Measurements from ENCODE around the gene AOPEP.
"Not testable (repeated sequence)": the region's sequence is repeated elsewhere in the genome, so short reads cannot be mapped to it uniquely, and the experiment has no call there.

Gene AOPEP

GRCh38 chr9:94965631-94966030, 239.1 kb downstream of the AOPEP start:
- DNase-seq (ENCODE audit: low spot score): not testable (repeated sequence)

- not testable (repeated sequence) for DNase-seq (ENCODE audit: low spot score)
Observed at GRCh38 chr9:94966046-94966445, 239.5 kb downstream of the AOPEP start.

GRCh38 chr9:94967482-94967881, 241.0 kb downstream of the AOPEP start:
- no peak for DNase-seq (ENCODE audit: low spot score)

GRCh38 chr9:94971378-94972131, 245.1 kb downstream of the AOPEP start:
- DNase-seq (ENCODE audit: low spot score): no peak

GRCh38 chr9:94973451-94973941, 247.0 kb downstream of the AOPEP start:
- DNase-seq (ENCODE audit: low spot score): no peak

- no peak for DNase-seq (ENCODE audit: low spot score)
Observed at GRCh38 chr9:94974154-94974879, 247.8 kb downstream of the AOPEP start.

- no peak for DNase-seq (ENCODE audit: low spot score)
Observed at GRCh38 chr9:94975480-94975879, 249.0 kb downstream of the AOPEP start.

GRCh38 chr9:94976077-94976476, 249.6 kb downstream of the AOPEP start:
- no peak for DNase-seq (ENCODE audit: low spot score)

- no peak for DNase-seq (ENCODE audit: low spot score)
Observed at GRCh38 chr9:94977416-94977815, 250.9 kb downstream of the AOPEP start.

GRCh38 chr9:94979904-94980507, 253.5 kb downstream of the AOPEP start:
- DNase-seq (ENCODE audit: low spot score): no peak

GRCh38 chr9:94980947-94981722, 254.6 kb downstream of the AOPEP start:
- DNase-seq (ENCODE audit: low spot score): no peak

- DNase-seq (ENCODE audit: low spot score): no peak
Observed at GRCh38 chr9:94981723-94982090, 255.2 kb downstream of the AOPEP start.

- DNase-seq (ENCODE audit: low spot score): no peak
Observed at GRCh38 chr9:94982211-94982610, 255.7 kb downstream of the AOPEP start.

GRCh38 chr9:94983552-94983951, 257.1 kb downstream of the AOPEP start:
- DNase-seq (ENCODE audit: low spot score): no peak

- no peak for DNase-seq (ENCODE audit: low spot score)
Observed at GRCh38 chr9:94984891-94985476, 258.5 kb downstream of the AOPEP start.

GRCh38 chr9:94985649-94986048, 259.1 kb downstream of the AOPEP start:
- DNase-seq (ENCODE audit: low spot score): no peak

- DNase-seq (ENCODE audit: low spot score): no peak
Observed at GRCh38 chr9:94987731-94988130, 261.2 kb downstream of the AOPEP start.

GRCh38 chr9:94990897-94991561, 264.5 kb downstream of the AOPEP start:
- no peak for DNase-seq (ENCODE audit: low spot score)

GRCh38 chr9:94991961-94992907, 265.7 kb downstream of the AOPEP start:
- DNase-seq (ENCODE audit: low spot score): no peak

GRCh38 chr9:94993160-94993820, 266.8 kb downstream of the AOPEP start:
- DNase-seq (ENCODE audit: low spot score): no peak
